K562 (cell line): ENCODE data around the gene GALNT7. TPM values are rescaled to one million over a fixed set of nuclear protein-coding genes. Genes with fewer than 3 reads are reported as not detected.

Experiments
- POLR2H ChIP-seq: IDR thresholded peaks from 2 replicates; pipeline ENCODE4 v1.6.1; 2016; ENCODE audit warnings: missing genetic modification characterization, low read depth, mild to moderate bottlenecking, control low read depth, missing compliant biosample characterization, moderate library complexity
- SRSF1 ChIP-seq: fragments of 200-400 bp; formaldehyde crosslinking; IDR thresholded peaks from 2 replicates; pipeline ENCODE4 v1.6.1; 2017; ENCODE audit warnings: mild to moderate bottlenecking, low read depth, low read length, moderate library complexity
- THRAP3 ChIP-seq: fragments of 450-650 bp; IDR thresholded peaks from 2 replicates; pipeline ENCODE4 v1.6.1; 2016; ENCODE audit warnings: mild to moderate bottlenecking, inconsistent platforms, borderline replicate concordance
- ZBED1 ChIP-seq: IDR thresholded peaks from 2 replicates; pipeline ENCODE4 v1.6.1; 2014
- ZNF174 ChIP-seq: fragments of 250-450 bp; sonication (Bioruptor Pico); IDR thresholded peaks from 2 replicates; pipeline ENCODE4 v1.4.0; 2020; ENCODE audit warnings: mild to moderate bottlenecking
- ZNF224 ChIP-seq: sonication (generic); formaldehyde crosslinking; IDR thresholded peaks from 2 replicates; pipeline ENCODE4 v1.8.0; 2022; ENCODE audit warnings: mild to moderate bottlenecking, missing genetic modification reagents
- ZNF583 ChIP-seq: fragments of 250-450 bp; sonication (Bioruptor Pico); IDR thresholded peaks from 2 replicates; pipeline ENCODE4 v1.4.0; 2020
- polyA plus RNA-seq, 8 experiments: library from polyadenylated mRNA; depleted of rRNA in 4 of 8; stranded (reverse) in 5 of 8; unstranded in 3 of 8; fragments of >200 nt; fragmentation: Nextera tagmentation in 2 of 8; fragmentation: Illumina TruSeq in 1 of 8; extraction: Ambion mirVana in 2 of 8; extraction: Trizol in 1 of 8; gene quantifications; 2 replicates each; pipeline versions ENCODE4 v1.2.1 to v1.2.3, GENCODE V29; 2011 to 2014; ENCODE audit warnings: inconsistent platforms in 1 of 8, missing spikeins in 1 of 8
- total RNA-seq, 7 experiments: library from RNA; depleted of rRNA in 6 of 7; stranded (reverse); fragments of >200 nt in 6 of 7; fragmentation: Illumina TruSeq in 2 of 7; extraction: Trizol in 2 of 7; gene quantifications; 2 replicates each; pipeline versions ENCODE4 v1.2.1 to v1.2.3, GENCODE V29; 2011 to 2021; ENCODE audit warnings: low replicate concordance in 1 of 7
- TF ChIP-seq, protein P1 (sequence below): fragments of 250-450 bp; sonication (Bioruptor Pico); IDR thresholded peaks from 2 replicates; pipeline ENCODE4 v1.8.0; 2021; ENCODE audit warnings: moderate library complexity, mild to moderate bottlenecking, inconsistent platforms
- TF ChIP-seq, protein P2 (sequence below): sonication (generic); formaldehyde crosslinking; IDR thresholded peaks from 2 replicates; pipeline ENCODE4 v1.8.1; 2023; ENCODE audit warnings: mild to moderate bottlenecking, missing genetic modification reagents
- TF ChIP-seq, protein P3 (sequence below): fragments of 250-450 bp; sonication (Bioruptor Pico); IDR thresholded peaks from 2 replicates; pipeline ENCODE4 v1.8.0; 2022; ENCODE audit warnings: moderate library complexity, mild to moderate bottlenecking, inconsistent platforms
- TF ChIP-seq, protein P4 (sequence below): fragments of 450-650 bp; IDR thresholded peaks from 2 replicates; pipeline ENCODE4 v1.6.1; 2016; ENCODE audit warnings: mild to moderate bottlenecking, moderate library complexity

Gene GALNT7
- total and polyA plus RNA-seq, 9 of the 15 experiments (the other 6 are each of a cell fraction or from before 2014, with no cell fraction given): 16.7 to 38.7 (median 31.1) TPM

DNA sequence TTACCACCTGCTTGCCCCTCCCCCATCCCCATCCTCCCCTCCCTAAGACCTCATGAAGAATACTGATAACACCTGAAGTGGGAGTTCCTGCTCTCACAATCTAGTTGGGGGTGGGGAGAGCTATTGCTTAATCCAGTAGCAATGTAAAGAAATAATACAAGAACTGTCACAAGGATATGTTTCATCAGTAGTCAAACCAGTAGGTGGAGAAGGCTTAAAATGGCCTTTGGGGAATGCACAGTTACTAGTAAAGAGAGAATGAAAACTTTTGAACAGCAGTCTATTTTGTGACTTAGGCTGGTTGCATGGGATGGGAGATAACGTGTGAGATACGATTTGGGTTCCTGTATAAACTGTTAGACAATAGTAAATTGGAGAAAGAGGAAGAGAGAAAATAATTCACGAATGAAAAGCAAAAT, 6.0 kb downstream of the GALNT7 start (continued):
- no peak for TF ChIP-seq ZNF224 (CRISPR knock-in tag)
- TF ChIP-seq ZNF583 (CRISPR knock-in tag): no peak
- TF ChIP-seq SRSF1: no peak
- TF ChIP-seq, protein P1, sequence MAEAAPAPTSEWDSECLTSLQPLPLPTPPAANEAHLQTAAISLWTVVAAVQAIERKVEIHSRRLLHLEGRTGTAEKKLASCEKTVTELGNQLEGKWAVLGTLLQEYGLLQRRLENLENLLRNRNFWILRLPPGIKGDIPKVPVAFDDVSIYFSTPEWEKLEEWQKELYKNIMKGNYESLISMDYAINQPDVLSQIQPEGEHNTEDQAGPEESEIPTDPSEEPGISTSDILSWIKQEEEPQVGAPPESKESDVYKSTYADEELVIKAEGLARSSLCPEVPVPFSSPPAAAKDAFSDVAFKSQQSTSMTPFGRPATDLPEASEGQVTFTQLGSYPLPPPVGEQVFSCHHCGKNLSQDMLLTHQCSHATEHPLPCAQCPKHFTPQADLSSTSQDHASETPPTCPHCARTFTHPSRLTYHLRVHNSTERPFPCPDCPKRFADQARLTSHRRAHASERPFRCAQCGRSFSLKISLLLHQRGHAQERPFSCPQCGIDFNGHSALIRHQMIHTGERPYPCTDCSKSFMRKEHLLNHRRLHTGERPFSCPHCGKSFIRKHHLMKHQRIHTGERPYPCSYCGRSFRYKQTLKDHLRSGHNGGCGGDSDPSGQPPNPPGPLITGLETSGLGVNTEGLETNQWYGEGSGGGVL (CRISPR knock-in tag): no peak
- TF ChIP-seq, protein P2, sequence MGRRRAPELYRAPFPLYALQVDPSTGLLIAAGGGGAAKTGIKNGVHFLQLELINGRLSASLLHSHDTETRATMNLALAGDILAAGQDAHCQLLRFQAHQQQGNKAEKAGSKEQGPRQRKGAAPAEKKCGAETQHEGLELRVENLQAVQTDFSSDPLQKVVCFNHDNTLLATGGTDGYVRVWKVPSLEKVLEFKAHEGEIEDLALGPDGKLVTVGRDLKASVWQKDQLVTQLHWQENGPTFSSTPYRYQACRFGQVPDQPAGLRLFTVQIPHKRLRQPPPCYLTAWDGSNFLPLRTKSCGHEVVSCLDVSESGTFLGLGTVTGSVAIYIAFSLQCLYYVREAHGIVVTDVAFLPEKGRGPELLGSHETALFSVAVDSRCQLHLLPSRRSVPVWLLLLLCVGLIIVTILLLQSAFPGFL (CRISPR knock-in tag): no peak
- TF ChIP-seq POLR2H (tag): no peak
- TF ChIP-seq ZNF174 (CRISPR knock-in tag): no peak
- TF ChIP-seq THRAP3: no peak
- no peak for TF ChIP-seq ZBED1
- TF ChIP-seq, protein P3, sequence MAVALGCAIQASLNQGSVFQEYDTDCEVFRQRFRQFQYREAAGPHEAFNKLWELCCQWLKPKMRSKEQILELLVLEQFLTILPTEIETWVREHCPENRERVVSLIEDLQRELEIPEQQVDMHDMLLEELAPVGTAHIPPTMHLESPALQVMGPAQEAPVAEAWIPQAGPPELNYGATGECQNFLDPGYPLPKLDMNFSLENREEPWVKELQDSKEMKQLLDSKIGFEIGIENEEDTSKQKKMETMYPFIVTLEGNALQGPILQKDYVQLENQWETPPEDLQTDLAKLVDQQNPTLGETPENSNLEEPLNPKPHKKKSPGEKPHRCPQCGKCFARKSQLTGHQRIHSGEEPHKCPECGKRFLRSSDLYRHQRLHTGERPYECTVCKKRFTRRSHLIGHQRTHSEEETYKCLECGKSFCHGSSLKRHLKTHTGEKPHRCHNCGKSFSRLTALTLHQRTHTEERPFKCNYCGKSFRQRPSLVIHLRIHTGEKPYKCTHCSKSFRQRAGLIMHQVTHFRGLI (CRISPR knock-in tag): no peak
- TF ChIP-seq, protein P4, sequence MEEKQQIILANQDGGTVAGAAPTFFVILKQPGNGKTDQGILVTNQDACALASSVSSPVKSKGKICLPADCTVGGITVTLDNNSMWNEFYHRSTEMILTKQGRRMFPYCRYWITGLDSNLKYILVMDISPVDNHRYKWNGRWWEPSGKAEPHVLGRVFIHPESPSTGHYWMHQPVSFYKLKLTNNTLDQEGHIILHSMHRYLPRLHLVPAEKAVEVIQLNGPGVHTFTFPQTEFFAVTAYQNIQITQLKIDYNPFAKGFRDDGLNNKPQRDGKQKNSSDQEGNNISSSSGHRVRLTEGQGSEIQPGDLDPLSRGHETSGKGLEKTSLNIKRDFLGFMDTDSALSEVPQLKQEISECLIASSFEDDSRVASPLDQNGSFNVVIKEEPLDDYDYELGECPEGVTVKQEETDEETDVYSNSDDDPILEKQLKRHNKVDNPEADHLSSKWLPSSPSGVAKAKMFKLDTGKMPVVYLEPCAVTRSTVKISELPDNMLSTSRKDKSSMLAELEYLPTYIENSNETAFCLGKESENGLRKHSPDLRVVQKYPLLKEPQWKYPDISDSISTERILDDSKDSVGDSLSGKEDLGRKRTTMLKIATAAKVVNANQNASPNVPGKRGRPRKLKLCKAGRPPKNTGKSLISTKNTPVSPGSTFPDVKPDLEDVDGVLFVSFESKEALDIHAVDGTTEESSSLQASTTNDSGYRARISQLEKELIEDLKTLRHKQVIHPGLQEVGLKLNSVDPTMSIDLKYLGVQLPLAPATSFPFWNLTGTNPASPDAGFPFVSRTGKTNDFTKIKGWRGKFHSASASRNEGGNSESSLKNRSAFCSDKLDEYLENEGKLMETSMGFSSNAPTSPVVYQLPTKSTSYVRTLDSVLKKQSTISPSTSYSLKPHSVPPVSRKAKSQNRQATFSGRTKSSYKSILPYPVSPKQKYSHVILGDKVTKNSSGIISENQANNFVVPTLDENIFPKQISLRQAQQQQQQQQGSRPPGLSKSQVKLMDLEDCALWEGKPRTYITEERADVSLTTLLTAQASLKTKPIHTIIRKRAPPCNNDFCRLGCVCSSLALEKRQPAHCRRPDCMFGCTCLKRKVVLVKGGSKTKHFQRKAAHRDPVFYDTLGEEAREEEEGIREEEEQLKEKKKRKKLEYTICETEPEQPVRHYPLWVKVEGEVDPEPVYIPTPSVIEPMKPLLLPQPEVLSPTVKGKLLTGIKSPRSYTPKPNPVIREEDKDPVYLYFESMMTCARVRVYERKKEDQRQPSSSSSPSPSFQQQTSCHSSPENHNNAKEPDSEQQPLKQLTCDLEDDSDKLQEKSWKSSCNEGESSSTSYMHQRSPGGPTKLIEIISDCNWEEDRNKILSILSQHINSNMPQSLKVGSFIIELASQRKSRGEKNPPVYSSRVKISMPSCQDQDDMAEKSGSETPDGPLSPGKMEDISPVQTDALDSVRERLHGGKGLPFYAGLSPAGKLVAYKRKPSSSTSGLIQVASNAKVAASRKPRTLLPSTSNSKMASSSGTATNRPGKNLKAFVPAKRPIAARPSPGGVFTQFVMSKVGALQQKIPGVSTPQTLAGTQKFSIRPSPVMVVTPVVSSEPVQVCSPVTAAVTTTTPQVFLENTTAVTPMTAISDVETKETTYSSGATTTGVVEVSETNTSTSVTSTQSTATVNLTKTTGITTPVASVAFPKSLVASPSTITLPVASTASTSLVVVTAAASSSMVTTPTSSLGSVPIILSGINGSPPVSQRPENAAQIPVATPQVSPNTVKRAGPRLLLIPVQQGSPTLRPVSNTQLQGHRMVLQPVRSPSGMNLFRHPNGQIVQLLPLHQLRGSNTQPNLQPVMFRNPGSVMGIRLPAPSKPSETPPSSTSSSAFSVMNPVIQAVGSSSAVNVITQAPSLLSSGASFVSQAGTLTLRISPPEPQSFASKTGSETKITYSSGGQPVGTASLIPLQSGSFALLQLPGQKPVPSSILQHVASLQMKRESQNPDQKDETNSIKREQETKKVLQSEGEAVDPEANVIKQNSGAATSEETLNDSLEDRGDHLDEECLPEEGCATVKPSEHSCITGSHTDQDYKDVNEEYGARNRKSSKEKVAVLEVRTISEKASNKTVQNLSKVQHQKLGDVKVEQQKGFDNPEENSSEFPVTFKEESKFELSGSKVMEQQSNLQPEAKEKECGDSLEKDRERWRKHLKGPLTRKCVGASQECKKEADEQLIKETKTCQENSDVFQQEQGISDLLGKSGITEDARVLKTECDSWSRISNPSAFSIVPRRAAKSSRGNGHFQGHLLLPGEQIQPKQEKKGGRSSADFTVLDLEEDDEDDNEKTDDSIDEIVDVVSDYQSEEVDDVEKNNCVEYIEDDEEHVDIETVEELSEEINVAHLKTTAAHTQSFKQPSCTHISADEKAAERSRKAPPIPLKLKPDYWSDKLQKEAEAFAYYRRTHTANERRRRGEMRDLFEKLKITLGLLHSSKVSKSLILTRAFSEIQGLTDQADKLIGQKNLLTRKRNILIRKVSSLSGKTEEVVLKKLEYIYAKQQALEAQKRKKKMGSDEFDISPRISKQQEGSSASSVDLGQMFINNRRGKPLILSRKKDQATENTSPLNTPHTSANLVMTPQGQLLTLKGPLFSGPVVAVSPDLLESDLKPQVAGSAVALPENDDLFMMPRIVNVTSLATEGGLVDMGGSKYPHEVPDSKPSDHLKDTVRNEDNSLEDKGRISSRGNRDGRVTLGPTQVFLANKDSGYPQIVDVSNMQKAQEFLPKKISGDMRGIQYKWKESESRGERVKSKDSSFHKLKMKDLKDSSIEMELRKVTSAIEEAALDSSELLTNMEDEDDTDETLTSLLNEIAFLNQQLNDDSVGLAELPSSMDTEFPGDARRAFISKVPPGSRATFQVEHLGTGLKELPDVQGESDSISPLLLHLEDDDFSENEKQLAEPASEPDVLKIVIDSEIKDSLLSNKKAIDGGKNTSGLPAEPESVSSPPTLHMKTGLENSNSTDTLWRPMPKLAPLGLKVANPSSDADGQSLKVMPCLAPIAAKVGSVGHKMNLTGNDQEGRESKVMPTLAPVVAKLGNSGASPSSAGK: no peak; the same call in 1 of the 2 replicates
